ENCODE results near the gene CTSE. TPM values are rescaled to one million over a fixed set of nuclear protein-coding genes. Genes with fewer than 3 reads are reported as not detected.

CTSE gene
- total and polyA plus RNA-seq, 9 of the 15 experiments (the other 6 are each of a cell fraction or from before 2014, with no cell fraction given), result 0.04 to 0.18 (median 0.09) TPM; not detected in 4

GRCh38 chr1:206001476-206001888 lies 22.2 kb downstream of the CTSE start (continued):
- TF ChIP-seq JUN (IDR thresholded peaks at IDR 0.05; ENCODE audit: borderline replicate concordance, low read depth, low read length) (peak; percentile 93), JUN (CRISPR knock-in tag; IDR thresholded peaks at IDR 0.05; ENCODE audit: borderline replicate concordance) (peak; percentile 64; the same call in 1 of the 2 replicates), TBL1XR1 (IDR thresholded peaks at IDR 0.05; ENCODE audit: low read length in 2 of 2) (no peak), ZNF445 (CRISPR knock-in tag; IDR thresholded peaks at IDR 0.05; ENCODE audit: low read depth) (no peak), BRF2 (IDR thresholded peaks at IDR 0.05; ENCODE audit: borderline replicate concordance, insufficient read depth, insufficient read length) (no peak), PHF20 (IDR thresholded peaks at IDR 0.05; ENCODE audit: partially characterized antibody) (no peak), ZNF830 (CRISPR knock-in tag; IDR thresholded peaks at IDR 0.05) (no peak), FOXP1 (CRISPR knock-in tag; IDR thresholded peaks at IDR 0.05) (0 out of 2 replicates have a peak, but pooled peaks have one; percentile 22), HDAC6 (IDR thresholded peaks at IDR 0.05; ENCODE audit: low read depth, low read length) (no peak), TEAD1 (CRISPR knock-in tag; IDR thresholded peaks at IDR 0.05) (0 out of 4 replicates have a peak, but pooled peaks of 1 of the 2 experiments have one; percentile 23), ZNF253 (CRISPR knock-in tag; conservative IDR thresholded peaks at IDR 0.05) (no peak), HLTF (IDR thresholded peaks at IDR 0.05) (no peak), MEIS2 (IDR thresholded peaks at IDR 0.05; ENCODE audit: partially characterized antibody) (no peak), ZNF398 (CRISPR knock-in tag; IDR thresholded peaks at IDR 0.05) (no peak), CBX1 (IDR thresholded peaks at IDR 0.05; ENCODE audit: low read depth) (no peak), MLLT1 (IDR thresholded peaks at IDR 0.05) (0 out of 4 replicates have a peak, but pooled peaks of 1 of the 2 experiments have one; percentile 10), JUND (IDR thresholded peaks at IDR 0.05; ENCODE audit: borderline replicate concordance, low read depth, low read length) (peak; percentile 96), JUND (tag; IDR thresholded peaks at IDR 0.05; ENCODE audit: borderline replicate concordance, low read depth, low read length) (peak; percentile 91; the same call in 2 of the 3 replicates), TRIM24 (IDR thresholded peaks at IDR 0.05) (peak in 1 of 2 experiments; percentile 44; a peak in 1 of 4 replicates), ZNF277 (CRISPR knock-in tag; IDR thresholded peaks at IDR 0.05; ENCODE audit: borderline replicate concordance) (no peak)
